Measurements from ENCODE around the gene LILRB2.

The LILRB2 gene

DNA sequence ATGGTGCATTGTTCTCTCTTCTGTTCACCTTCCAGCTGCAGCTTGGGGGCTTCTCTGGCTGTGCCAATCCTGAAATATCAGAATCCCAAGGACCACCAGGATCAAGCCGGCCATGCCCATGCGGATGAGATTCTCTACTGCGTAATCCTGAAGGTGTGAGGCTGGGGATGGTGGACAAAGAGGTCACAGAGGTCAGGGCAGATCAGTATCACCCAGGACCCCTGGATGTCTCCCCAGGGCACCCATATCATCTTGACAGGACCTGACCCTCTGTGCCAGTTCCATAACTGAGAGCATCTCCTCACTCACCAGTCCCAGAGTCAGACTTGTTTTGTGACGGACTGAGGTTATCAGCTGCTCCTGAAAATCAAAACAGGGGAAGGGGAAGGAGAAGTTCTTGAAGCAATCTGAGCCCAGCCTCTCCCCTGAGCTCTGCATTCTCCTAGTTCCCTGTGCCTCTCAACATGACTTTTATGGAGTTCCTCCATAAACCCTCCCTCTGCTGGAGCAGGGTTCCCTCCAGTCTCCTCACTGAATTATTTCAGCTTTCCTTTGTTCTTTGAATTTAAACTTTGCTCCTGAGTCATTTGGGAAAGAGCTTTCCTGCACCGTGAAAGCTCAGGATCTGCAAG lies 26.6 kb upstream of the LILRB2 start:
- peaks cover 7% of the 10 kb centered on the region for H3K27me3 Mint-ChIP-seq (ENCODE audit: low read depth)
- peaks cover 5% of the 10 kb centered on the region for H3K9me3 Mint-ChIP-seq
- no peaks in the 10 kb centered on the region for H3K4me1 Mint-ChIP-seq
- no peaks in the 10 kb centered on the region for H3K36me3 Mint-ChIP-seq (ENCODE audit: low read depth)
- no peak overlapping the region for H3K27ac Mint-ChIP-seq
- TF ChIP-seq, protein P1, sequence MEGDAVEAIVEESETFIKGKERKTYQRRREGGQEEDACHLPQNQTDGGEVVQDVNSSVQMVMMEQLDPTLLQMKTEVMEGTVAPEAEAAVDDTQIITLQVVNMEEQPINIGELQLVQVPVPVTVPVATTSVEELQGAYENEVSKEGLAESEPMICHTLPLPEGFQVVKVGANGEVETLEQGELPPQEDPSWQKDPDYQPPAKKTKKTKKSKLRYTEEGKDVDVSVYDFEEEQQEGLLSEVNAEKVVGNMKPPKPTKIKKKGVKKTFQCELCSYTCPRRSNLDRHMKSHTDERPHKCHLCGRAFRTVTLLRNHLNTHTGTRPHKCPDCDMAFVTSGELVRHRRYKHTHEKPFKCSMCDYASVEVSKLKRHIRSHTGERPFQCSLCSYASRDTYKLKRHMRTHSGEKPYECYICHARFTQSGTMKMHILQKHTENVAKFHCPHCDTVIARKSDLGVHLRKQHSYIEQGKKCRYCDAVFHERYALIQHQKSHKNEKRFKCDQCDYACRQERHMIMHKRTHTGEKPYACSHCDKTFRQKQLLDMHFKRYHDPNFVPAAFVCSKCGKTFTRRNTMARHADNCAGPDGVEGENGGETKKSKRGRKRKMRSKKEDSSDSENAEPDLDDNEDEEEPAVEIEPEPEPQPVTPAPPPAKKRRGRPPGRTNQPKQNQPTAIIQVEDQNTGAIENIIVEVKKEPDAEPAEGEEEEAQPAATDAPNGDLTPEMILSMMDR (IDR thresholded peaks at IDR 0.05; ENCODE audit: unreplicated experiment in 3 of 3): no peak
- no peak overlapping the region for H3K4me3 Mint-ChIP-seq

DNA sequence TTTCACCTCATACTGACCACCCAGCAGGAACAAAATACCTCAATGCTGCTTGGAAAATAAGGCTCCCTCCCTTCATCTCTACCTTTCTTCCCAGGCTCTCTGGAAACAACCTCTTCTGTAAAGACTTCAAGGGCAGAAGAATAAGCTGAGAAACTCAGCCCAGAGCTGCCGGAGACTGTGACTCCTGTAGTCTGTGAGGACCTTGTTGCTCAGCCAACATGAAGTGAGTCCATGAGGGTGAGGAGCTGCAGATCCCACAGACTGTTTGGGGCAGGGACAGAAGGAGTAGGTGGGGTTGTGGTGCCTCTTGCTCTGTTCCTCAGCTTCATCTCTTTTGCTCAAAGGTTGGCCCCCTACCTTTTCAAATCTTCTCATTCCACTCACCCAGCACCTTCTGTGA lies 24.2 kb upstream of the LILRB2 start:
- TF ChIP-seq, protein P1 (IDR thresholded peaks at IDR 0.05; ENCODE audit: unreplicated experiment in 3 of 3): no peak
- Mint-ChIP-seq H3K27me3 (ENCODE audit: low read depth) (peaks cover 12% of the 10 kb centered on the region), H3K4me1 (no peaks in the 10 kb centered on the region), H3K4me3 (no peak overlapping the region), H3K9me3 (peaks cover 5% of the 10 kb centered on the region), H3K27ac (no peak overlapping the region), H3K36me3 (ENCODE audit: low read depth) (no peaks in the 10 kb centered on the region)

DNA sequence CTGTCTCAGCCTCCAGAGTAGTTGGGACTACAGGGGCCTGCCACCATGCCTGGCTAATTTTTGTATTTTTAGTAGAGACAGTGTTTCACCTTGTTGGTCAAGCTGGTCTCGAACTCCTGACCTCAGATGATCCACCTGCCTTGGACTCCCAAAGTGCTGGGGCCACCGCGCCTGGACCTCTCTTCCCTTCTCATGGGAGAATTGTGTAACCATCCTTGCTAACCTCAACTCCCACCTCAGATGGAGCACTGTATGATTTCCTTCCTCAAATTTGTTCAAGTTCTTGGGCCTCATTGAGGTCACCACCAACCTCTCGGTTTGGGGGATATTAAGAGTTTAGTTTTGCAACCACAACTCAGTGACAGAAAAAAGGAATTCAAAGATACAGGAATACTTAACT lies 21.3 kb upstream of the LILRB2 start:
- H3K27me3 Mint-ChIP-seq (ENCODE audit: low read depth): peaks cover 19% of the 10 kb centered on the region
- no peak overlapping the region for H3K27ac Mint-ChIP-seq
- H3K4me1 Mint-ChIP-seq: no peaks in the 10 kb centered on the region
- TF ChIP-seq, protein P1 (IDR thresholded peaks at IDR 0.05; ENCODE audit: unreplicated experiment in 3 of 3): no peak
- peaks cover 5% of the 10 kb centered on the region for H3K9me3 Mint-ChIP-seq
- no peak overlapping the region for H3K4me3 Mint-ChIP-seq
- H3K36me3 Mint-ChIP-seq (ENCODE audit: low read depth): no peaks in the 10 kb centered on the region

DNA sequence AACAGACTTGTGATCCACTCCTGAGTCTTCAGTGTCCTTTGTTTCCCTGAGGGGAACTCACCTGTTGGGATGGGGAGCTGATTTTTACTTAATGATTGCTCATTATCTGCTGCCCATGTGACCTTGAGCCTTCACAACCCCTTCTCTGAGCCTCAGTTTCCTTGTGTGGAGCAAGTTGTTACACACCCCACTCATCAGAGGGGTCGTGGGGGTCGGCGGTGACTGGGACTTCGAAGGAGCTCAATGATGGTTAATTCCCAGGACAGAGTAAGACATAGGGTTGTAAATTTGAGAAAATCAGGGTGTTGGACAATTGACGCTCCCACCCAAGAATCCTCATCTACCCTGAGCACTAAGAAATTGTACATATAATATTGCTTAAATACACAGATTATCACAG lies 18.6 kb upstream of the LILRB2 start:
- no peaks in the 10 kb centered on the region for H3K36me3 Mint-ChIP-seq (ENCODE audit: low read depth)
- H3K4me3 Mint-ChIP-seq: no peak overlapping the region
- TF ChIP-seq, protein P1 (IDR thresholded peaks at IDR 0.05; ENCODE audit: unreplicated experiment in 3 of 3): no peak
- no peaks in the 10 kb centered on the region for H3K9me3 Mint-ChIP-seq
- H3K27me3 Mint-ChIP-seq (ENCODE audit: low read depth): peaks cover 16% of the 10 kb centered on the region
- no peaks in the 10 kb centered on the region for H3K4me1 Mint-ChIP-seq
- H3K27ac Mint-ChIP-seq: no peak overlapping the region

DNA sequence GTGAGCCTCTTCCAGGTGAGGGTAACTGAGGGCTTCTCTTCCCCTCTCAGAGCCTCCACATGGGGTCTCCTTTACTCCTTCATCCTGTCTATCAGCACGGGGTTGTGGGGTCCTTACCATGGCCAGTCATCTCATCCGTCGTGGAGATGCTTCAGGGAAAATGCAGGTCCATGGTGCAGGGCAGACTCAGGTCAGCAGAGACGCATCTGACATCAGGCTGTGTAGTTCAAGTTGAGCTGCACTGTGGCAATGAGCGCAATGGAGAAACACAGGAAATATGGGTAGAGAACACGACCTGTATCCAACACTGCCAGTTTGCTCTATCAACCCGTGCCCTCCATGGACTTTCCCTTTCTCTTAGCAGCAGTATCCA lies 18.2 kb upstream of the LILRB2 start:
- Mint-ChIP-seq H3K4me3 (no peak overlapping the region), H3K27ac (no peak overlapping the region), H3K36me3 (ENCODE audit: low read depth) (no peaks in the 10 kb centered on the region), H3K27me3 (ENCODE audit: low read depth) (peaks cover 19% of the 10 kb centered on the region), H3K9me3 (no peaks in the 10 kb centered on the region), H3K4me1 (no peaks in the 10 kb centered on the region)
- TF ChIP-seq, protein P1 (IDR thresholded peaks at IDR 0.05; ENCODE audit: unreplicated experiment in 3 of 3): no peak

DNA sequence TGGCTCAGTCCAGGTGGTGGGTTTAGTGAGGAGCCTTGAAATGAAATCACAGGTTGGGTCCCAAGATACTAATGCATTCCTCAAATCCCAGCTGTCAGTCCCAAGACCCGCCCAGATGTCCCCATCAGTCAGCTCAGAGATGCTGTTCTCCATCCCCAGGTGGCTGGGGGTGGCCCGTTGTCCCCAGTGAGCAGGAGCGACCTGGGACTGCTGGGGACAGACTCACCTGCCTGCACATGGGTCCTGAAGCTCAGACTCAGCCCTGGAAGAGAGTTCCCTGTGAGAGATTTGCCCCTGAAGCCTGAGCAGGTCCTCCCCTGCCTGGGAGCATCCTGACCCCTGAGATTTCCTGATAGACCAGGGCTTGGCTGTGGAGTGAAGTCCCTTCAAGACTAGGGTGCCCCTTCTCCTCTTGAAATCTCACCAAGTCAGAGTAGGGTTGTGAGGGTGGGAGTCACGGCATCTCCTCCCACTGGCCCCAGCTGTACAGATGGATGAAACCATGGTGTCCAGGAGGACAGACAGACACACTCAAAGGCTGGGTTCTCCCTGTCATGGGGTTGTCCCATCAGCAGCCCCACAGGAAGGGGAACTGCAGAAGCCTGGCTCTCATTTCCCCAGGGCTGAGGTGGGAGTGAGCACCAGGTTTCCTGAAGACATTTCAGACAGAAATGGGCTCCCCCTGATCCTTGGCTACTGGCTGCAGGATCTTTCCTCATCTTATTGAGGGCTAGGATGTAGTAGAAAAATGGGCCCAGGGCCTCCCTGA lies 17.6 kb upstream of the LILRB2 start:
- Mint-ChIP-seq H3K36me3 (ENCODE audit: low read depth) (no peaks in the 10 kb centered on the region), H3K4me3 (no peak overlapping the region), H3K9me3 (peaks cover under 1% of the 10 kb centered on the region), H3K27me3 (ENCODE audit: low read depth) (peaks cover 19% of the 10 kb centered on the region), H3K27ac (no peak overlapping the region), H3K4me1 (no peaks in the 10 kb centered on the region)
- TF ChIP-seq, protein P1 (IDR thresholded peaks at IDR 0.05; ENCODE audit: unreplicated experiment in 3 of 3): no peak
